SH-SY5Y (cell line): ENCODE measurements around the gene ZMIZ1.

Source experiments
- GATA2 ChIP-seq: IDR thresholded peaks from 2 replicates; pipeline ENCODE4 v1.6.1; 2011; ENCODE audit warnings: mild to moderate bottlenecking, low read depth, low read length
- GATA3 ChIP-seq: IDR thresholded peaks from 2 replicates; pipeline ENCODE4 v1.6.1; 2011; ENCODE audit warnings: low read depth, mild to moderate bottlenecking, low read length, moderate library complexity

- TF ChIP-seq GATA3 (no peak), GATA2 (peak; percentile 86)
Observed at GRCh38 chr10:79049931-79050895, 18.6 kb upstream of the ZMIZ1 start.
